ENCODE results near the gene OR9Q1. TPM values are rescaled to one million over a fixed set of nuclear protein-coding genes. Genes with fewer than 3 reads are reported as not detected.

Gene OR9Q1
- total and polyA plus RNA-seq, 2 of the 13 experiments (the other 11 are each of a cell fraction or from before 2014, with no cell fraction given), result not detected

- Histone ChIP-seq H3K27ac (ENCODE audit: extremely low read length, insufficient read depth, low read length) (no peak overlapping the region), H3K9ac (ENCODE audit: insufficient read depth, low read depth, low read length) (no peak overlapping the region), H3K9me3 (ENCODE audit: low read length) (no peaks in the 10 kb centered on the region), H3K27me3 (ENCODE audit: control insufficient read depth in 1 of 2, insufficient read depth in 2 of 2, low read length in 2 of 2) (no peaks in the 10 kb centered on the region), H3K4me1 (ENCODE audit: insufficient read depth, low read length) (peaks cover 43% of the 10 kb centered on the region), H3K4me3 (replicated peaks in 1 of 3; ENCODE audit: insufficient read depth in 1 of 3, low read depth in 2 of 3, low read length in 3 of 3) (no peak overlapping the region), H3K79me2 (ENCODE audit: insufficient read depth, low read length) (no peaks in the 10 kb centered on the region), H3K4me2 (ENCODE audit: low read depth, low read length) (no peak overlapping the region), H3K36me3 (replicated peaks in 1 of 2; ENCODE audit: control insufficient read depth in 1 of 2, insufficient read depth in 2 of 2, low read length in 2 of 2) (no peaks in the 10 kb centered on the region), H2AFZ (ENCODE audit: low read length) (no peak overlapping the region), H4K20me1 (ENCODE audit: insufficient read depth, low read length) (no peaks in the 10 kb centered on the region)
- CTCF ChIA-PET (ENCODE audit: low intra/inter-chr PET ratio, low total read pairs), result no interaction called here
- FAIRE-seq (no peak), DNase-seq (ENCODE audit: low spot score) (no peak), ATAC-seq (no peak)
- in situ Hi-C loops (cut with HindIII; ENCODE audit: extremely low pct_ligation_motif_present, low pct_unique_long_range_greater_than_20kb), result no loop called here
- TF ChIP-seq KAT8 (CRISPR knock-in tag; IDR thresholded peaks at IDR 0.05) (no peak), ARNT2 (CRISPR knock-in tag; IDR thresholded peaks at IDR 0.05; ENCODE audit: low read depth) (no peak), TBX2 (CRISPR knock-in tag; IDR thresholded peaks at IDR 0.05; ENCODE audit: borderline replicate concordance) (no peak), CAMTA2 (CRISPR knock-in tag; IDR thresholded peaks at IDR 0.05; ENCODE audit: borderline replicate concordance) (no peak), ZGPAT (CRISPR knock-in tag; IDR thresholded peaks at IDR 0.05) (no peak), ZKSCAN8 (CRISPR knock-in tag; IDR thresholded peaks at IDR 0.05; ENCODE audit: borderline replicate concordance) (no peak), GMEB2 (CRISPR knock-in tag; IDR thresholded peaks at IDR 0.05; ENCODE audit: low read depth) (no peak), ZNF589 (CRISPR knock-in tag; conservative IDR thresholded peaks at IDR 0.05) (no peak), PCBP2 (optimal IDR thresholded peaks at IDR 0.05; ENCODE audit: low read depth, low read length, poor library complexity, severe bottlenecking) (no peak), ZHX1 (CRISPR knock-in tag; IDR thresholded peaks at IDR 0.05; ENCODE audit: low read depth) (no peak), NCOR1 (IDR thresholded peaks at IDR 0.05; ENCODE audit: borderline replicate concordance, low read length) (no peak), CBX1 (IDR thresholded peaks at IDR 0.05; ENCODE audit: low read depth) (no peak), DMTF1 (CRISPR knock-in tag; IDR thresholded peaks at IDR 0.05) (no peak), ZNF383 (CRISPR knock-in tag; IDR thresholded peaks at IDR 0.05; ENCODE audit: borderline replicate concordance) (no peak)
- 77% methylated on average over 4 of the region's 5 CpGs for WGBS (ENCODE audit: low lambda C conversion rate)
- POLR2A ChIA-PET, result no interaction called here
- no TSS peak for BruUV-seq (replicated peaks)
- intact Hi-C loops (cut with micrococcal nuclease; ENCODE audit: unreplicated experiment), result loop anchor here (10.0 kb wide), 1 partner anchor 447 kb away; no protein-coding TSS in a partner anchor
Observed at GRCh38 chr11:58067685-58068084, 44.0 kb downstream of the OR9Q1 start.
